Central memory CD8-positive, alpha-beta T cell (primary cell): Measurements from ENCODE around the gene ATP6AP2.
"Not testable (repeated sequence)": the region's sequence is repeated elsewhere in the genome, so short reads cannot be mapped to it uniquely, and the experiment has no call there.

ENCODE experiments used
- ATAC-seq: fragments of 150-1000 bp; cut with Tn5 transposase; replicated peaks from 2 replicates; pipeline ENCODE4 v1.10.0; 2022; ENCODE audit warnings: mild to moderate bottlenecking, moderate FRiP score, moderate number of reproducible peaks; ENCODE audit not compliant: poor library complexity, severe bottlenecking; ENCODE audit errors: extremely low read depth
- DNase-seq, 2 donors: peaks; one replicate each; pipeline ENCODE4 v3.0.0; 2021; ENCODE audit warnings: low spot score in 2 of 2
- H3K27ac Mint-ChIP-seq: one replicate; pipeline ENCODE4 v1.8.0; 2022; ENCODE audit warnings: low read depth, mild to moderate bottlenecking, moderate library complexity, mixed read lengths
- H3K27me3 Mint-ChIP-seq: one replicate; pipeline ENCODE4 v1.8.0; 2022; ENCODE audit warnings: mixed read lengths
- H3K36me3 Mint-ChIP-seq: one replicate; pipeline ENCODE4 v1.8.0; 2022; ENCODE audit warnings: mild to moderate bottlenecking, moderate library complexity, mixed read lengths; ENCODE audit not compliant: insufficient read depth
- H3K4me1 Mint-ChIP-seq: one replicate; pipeline ENCODE4 v1.8.0; 2022; ENCODE audit warnings: mixed read lengths
- H3K4me3 Mint-ChIP-seq: one replicate; pipeline ENCODE4 v1.8.0; 2022; ENCODE audit warnings: mild to moderate bottlenecking, moderate library complexity, mixed read lengths
- H3K9me3 Mint-ChIP-seq: one replicate; pipeline ENCODE4 v1.8.0; 2022; ENCODE audit warnings: mixed read lengths

ATP6AP2 gene

DNA sequence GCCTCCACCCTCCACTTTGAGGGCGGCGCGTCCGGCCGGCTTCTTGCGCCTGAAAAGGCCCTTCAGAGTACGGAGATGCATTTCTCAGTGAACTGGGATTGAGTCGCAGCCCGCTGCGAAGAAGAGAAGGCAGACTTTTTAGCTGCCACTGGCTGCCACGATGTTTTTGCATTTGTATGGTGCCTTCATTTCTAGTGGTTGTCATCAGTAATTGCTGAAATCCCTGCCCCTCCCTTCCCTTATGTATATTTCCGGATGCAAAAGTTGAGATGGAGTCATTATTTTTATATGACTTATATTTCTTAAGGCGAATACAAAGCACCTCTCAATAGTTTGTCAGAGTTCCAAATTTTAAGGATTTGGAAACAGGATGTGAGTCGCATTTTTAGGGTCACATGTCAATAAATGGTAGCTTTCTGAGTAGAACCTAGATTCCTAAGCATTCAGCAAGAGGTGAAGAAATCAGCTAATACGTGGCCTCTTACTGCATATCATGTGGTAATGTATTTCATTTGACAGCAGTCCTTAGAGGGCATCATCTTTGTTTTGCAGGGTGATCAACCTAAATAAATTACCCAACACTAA, 658 bp downstream of the ATP6AP2 start:
- Mint-ChIP-seq H3K4me1 (peaks cover 33% of the 10 kb centered on the region), H3K36me3 (peaks cover 6% of the 10 kb centered on the region), H3K4me3 (peak overlapping the region; percentile 92), H3K9me3 (no peaks in the 10 kb centered on the region), H3K27me3 (no peaks in the 10 kb centered on the region), H3K27ac (peak overlapping the region; percentile 86)
- peak; percentile 47 for ATAC-seq
- DNase-seq: peak in 1 of 2 donors; percentile 10

DNA sequence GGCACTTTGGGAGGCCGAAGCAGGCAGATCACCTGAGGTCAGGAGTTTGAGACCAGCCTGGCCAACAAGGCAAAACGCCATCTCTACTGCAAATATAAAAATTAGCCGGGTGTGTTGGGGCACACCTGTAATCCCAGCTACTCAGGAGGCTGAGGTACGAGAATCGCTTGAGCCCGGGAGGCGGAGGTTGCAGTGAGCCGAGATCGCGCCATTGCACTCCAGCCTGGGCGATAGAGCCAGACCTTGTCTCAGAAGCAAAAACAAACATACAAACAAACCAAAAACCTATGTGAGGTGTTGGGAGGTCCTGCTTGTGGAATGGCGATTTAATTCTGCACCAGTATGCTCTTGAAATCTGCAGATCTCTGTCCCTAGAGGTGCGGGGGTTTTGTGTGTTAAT, 1.4 kb downstream of the ATP6AP2 start:
- Mint-ChIP-seq H3K4me3 (peak overlapping the region; percentile 92), H3K4me1 (peaks cover 34% of the 10 kb centered on the region)
- not testable (repeated sequence) for ATAC-seq, H3K9me3 Mint-ChIP-seq, H3K27ac Mint-ChIP-seq, H3K27me3 Mint-ChIP-seq, H3K36me3 Mint-ChIP-seq, DNase-seq

DNA sequence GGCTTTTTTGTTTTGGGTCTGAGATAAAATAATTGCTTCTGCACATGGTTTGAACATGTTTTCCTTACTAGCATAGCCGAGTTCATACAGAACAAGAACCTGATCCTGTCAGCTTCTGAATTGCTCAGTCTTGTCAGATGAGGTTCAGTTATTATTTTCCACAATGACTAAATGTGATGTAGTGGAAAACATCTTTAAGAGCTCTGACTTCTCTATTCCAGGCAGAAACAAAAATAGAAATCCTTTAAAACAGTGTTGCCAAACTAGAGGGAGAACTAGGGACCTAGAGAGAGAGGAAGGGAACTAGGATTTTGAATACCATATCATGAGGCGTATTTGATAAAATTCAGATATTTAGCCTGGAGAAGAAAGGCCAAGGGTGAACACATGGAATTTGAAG, 2.0 kb downstream of the ATP6AP2 start:
- H3K4me1 Mint-ChIP-seq: peaks cover 34% of the 10 kb centered on the region
- H3K27me3 Mint-ChIP-seq: no peaks in the 10 kb centered on the region
- peak overlapping the region; percentile 50 for H3K27ac Mint-ChIP-seq
- no peaks in the 10 kb centered on the region for H3K9me3 Mint-ChIP-seq
- no peak for DNase-seq
- peaks cover 6% of the 10 kb centered on the region for H3K36me3 Mint-ChIP-seq
- no peak for ATAC-seq
- peak overlapping the region; percentile 16 for H3K4me3 Mint-ChIP-seq

DNA sequence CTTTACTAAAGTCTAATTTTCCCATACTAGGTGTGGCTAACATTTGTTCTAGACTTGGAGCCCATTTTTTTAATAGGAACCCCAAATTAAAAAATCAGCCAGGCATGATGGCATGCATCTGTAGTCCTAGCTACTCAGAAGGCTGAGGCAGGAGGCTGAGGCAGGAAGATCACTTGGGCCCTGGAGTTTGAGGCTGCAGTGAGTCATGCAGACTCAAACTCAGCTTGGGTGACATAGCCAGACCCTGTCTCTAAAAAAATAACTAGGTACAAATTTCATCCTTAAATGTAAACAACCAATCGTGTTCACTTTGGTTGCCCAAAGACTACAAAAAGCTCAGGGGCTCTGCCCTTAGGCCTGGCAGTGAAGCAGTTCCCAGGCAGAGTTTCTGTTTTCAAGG, 6.9 kb downstream of the ATP6AP2 start:
- H3K9me3 Mint-ChIP-seq, H3K27ac Mint-ChIP-seq, H3K27me3 Mint-ChIP-seq, ATAC-seq, H3K4me3 Mint-ChIP-seq, DNase-seq: not testable (repeated sequence)
- peaks cover 19% of the 10 kb centered on the region for H3K36me3 Mint-ChIP-seq
- H3K4me1 Mint-ChIP-seq: peaks cover 34% of the 10 kb centered on the region

DNA sequence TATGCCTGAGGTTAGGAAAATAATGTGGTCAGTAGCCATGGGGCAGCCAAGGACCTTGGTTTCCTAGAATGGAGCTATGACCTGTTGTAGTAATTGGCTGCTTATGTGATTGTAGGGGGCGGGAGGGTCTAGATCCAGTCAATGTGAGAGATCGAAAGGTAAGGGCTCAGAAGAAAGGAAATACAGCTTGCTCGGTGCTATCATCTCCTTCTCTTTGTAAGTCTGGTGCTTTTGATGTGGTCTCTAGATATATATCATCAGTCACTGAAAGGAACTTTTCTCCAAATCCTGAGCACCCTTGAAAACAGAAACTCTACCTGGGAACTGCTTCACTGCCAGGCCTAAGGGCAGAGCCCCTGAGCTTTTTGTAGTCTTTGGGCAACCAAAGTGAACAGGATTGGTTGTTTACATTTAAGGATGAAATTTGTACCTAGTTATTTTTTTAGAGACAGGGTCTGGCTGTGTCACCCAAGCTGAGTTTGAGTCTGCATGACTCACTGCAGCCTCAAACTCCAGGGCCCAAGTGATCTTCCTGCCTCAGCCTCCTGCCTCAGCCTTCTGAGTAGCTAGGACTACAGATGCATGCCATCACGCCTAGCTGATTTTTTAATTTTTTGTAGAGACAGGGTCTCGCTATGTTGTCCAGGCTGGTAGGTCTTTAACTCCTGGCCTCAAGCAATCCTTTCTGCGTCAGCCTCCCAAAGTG, 9.0 kb downstream of the ATP6AP2 start:
- not testable (repeated sequence) for ATAC-seq, DNase-seq

DNA sequence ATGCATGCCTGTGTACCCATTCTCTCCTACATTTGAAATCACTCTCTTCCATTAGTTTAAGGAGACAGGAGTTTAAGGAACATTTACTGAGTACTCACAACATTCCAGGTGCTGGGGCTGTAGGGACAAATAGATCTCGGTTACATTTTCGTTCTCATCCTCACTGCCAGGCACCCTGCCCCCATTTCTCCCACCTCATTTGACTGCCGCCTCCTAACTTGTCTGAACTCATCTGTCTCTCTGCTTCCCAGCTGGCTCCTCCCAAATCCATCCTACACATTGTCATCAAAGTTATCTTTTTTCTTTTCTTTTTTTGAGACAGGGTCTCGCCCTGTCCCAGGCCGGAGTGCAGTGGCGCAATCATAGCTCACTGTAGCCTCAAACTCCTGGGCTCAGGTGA, 22.7 kb downstream of the ATP6AP2 start:
- no peak overlapping the region for H3K4me3 Mint-ChIP-seq
- H3K36me3 Mint-ChIP-seq: peaks cover 33% of the 10 kb centered on the region
- peak overlapping the region; percentile 70 for H3K27ac Mint-ChIP-seq
- ATAC-seq (no peak), DNase-seq (no peak)
- no peaks in the 10 kb centered on the region for H3K9me3 Mint-ChIP-seq
- no peaks in the 10 kb centered on the region for H3K4me1 Mint-ChIP-seq
- H3K27me3 Mint-ChIP-seq: no peaks in the 10 kb centered on the region

More for the DNA sequence above, 9.0 kb downstream of the ATP6AP2 start:
- Mint-ChIP-seq H3K36me3 (peaks cover 30% of the 10 kb centered on the region), H3K4me1 (peaks cover 20% of the 10 kb centered on the region)
- not testable (repeated sequence) for H3K27me3 Mint-ChIP-seq, H3K4me3 Mint-ChIP-seq, H3K9me3 Mint-ChIP-seq, H3K27ac Mint-ChIP-seq

DNA sequence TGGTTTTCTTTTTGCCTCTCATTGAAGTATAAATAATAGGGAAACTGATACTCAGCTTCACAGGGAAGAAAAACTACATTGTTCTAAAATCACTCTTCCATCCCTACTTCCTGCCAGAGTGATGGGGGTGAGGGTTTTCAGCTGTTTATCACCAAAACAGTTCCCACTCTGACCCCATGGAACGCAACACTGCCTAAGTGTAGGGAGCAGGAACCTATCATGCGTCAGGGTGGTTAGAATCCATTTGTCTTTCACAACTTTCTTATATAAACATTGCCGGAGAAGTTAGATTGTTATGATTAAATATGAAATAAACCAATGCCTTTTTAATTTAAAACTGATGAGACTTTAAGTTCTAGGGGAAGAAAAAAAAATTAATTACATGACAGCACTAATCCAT, 26.6 kb downstream of the ATP6AP2 start:
- no peak overlapping the region for H3K27ac Mint-ChIP-seq
- H3K27me3 Mint-ChIP-seq: no peaks in the 10 kb centered on the region
- no peak overlapping the region for H3K4me3 Mint-ChIP-seq
- H3K4me1 Mint-ChIP-seq: no peaks in the 10 kb centered on the region
- H3K36me3 Mint-ChIP-seq: peaks cover 20% of the 10 kb centered on the region
- no peaks in the 10 kb centered on the region for H3K9me3 Mint-ChIP-seq
- DNase-seq: no peak
- no peak for ATAC-seq

DNA sequence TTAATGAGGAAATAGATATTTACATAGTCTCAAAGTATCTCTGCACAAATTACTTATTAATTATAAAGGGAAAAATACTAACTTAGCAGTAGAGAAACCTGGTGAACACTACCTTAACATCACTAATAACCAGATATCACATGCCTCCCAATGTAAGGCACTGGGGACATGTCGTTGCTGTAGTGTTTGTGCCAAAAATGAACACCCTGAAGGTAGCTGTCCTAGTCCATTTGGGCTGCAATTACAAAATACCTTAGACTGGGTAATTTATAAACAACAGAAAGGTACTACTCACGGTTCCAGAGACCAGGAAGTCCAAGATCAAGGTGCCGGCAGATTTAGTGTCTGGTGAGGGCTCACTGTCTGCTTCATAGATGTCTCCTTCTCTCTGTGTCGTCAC, 31.7 kb downstream of the ATP6AP2 start:
- Mint-ChIP-seq H3K27ac (no peak overlapping the region), H3K4me3 (no peak overlapping the region), H3K9me3 (no peaks in the 10 kb centered on the region), H3K36me3 (peaks cover 2% of the 10 kb centered on the region), H3K27me3 (no peaks in the 10 kb centered on the region), H3K4me1 (no peaks in the 10 kb centered on the region)
- no peak for DNase-seq
- ATAC-seq: no peak

DNA sequence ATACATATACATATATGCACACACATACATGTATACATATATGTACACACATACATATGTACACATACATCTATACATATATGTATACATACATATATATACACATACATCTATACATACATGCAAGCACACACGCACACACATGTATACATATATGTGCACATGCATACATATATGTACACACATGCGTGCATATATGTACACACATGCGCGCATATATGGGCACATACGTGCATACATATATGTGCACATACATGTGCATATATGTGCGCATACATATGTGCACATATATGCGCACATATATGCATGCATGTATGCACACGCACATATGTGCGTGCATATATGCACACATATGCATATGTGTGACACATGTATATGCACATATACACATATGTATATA, 35.2 kb downstream of the ATP6AP2 start:
- Mint-ChIP-seq H3K36me3 (no peaks in the 10 kb centered on the region), H3K27me3 (no peaks in the 10 kb centered on the region), H3K9me3 (no peaks in the 10 kb centered on the region), H3K27ac (no peak overlapping the region), H3K4me1 (no peaks in the 10 kb centered on the region), H3K4me3 (no peak overlapping the region)
- ATAC-seq: no peak
- no peak for DNase-seq

DNA sequence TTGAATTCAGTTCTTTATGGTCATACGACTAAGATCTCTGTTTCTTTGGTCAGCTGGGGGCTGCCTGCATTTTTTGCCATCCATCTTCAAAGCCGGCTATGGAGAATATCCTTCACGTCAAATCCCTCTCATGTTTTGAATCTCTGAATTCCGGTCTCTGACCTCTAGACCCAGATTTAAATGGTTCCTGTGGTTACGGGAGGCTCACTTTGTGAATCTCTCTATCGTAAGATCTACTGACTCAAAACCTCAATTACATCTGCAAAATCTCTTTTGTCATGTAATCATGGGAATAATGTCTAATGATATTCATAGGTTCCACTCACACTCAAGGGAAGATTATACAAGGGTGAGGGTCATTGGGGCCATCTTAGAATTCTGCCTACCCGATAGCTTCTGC, 36.8 kb downstream of the ATP6AP2 start:
- Mint-ChIP-seq H3K4me3 (no peak overlapping the region), H3K36me3 (no peaks in the 10 kb centered on the region), H3K27ac (no peak overlapping the region), H3K27me3 (no peaks in the 10 kb centered on the region), H3K4me1 (no peaks in the 10 kb centered on the region), H3K9me3 (no peaks in the 10 kb centered on the region)
- DNase-seq (no peak), ATAC-seq (no peak)

DNA sequence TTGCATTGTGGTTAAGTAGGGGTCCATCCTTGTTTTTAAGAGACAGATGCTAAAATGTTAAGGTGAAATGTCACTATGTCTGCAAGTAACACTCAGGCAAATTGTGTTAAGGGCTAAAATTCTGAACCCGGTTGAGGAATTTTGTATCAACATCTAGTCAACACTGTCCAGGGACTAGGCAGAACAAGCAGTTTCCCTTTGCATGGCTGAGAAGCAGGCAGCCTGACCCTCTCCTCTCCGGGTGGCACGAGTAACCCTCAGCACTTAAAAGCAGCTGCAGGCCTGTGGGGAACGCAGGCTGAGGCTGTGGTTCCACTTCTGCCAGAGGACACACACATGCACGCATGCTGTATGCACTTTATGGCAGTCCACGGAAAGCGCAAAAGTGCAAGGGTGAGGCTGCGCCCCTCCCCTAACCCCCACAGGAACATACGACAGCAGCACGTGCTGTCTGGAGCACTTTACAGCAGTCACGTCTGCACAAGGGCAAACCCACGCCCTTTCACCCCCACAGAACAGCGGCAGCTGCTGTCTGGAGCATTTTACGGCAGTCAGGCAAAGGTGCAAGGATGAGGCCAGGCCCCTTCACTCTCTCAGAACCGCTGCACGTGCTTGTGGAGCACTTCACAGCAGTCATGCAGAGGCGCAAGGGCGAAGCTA, 41.8 kb downstream of the ATP6AP2 start:
- Mint-ChIP-seq H3K4me1 (no peaks in the 10 kb centered on the region), H3K27me3 (no peaks in the 10 kb centered on the region), H3K27ac (no peak overlapping the region), H3K36me3 (peaks cover 7% of the 10 kb centered on the region), H3K4me3 (no peak overlapping the region), H3K9me3 (no peaks in the 10 kb centered on the region)
- no peak for DNase-seq
- no peak for ATAC-seq

DNA sequence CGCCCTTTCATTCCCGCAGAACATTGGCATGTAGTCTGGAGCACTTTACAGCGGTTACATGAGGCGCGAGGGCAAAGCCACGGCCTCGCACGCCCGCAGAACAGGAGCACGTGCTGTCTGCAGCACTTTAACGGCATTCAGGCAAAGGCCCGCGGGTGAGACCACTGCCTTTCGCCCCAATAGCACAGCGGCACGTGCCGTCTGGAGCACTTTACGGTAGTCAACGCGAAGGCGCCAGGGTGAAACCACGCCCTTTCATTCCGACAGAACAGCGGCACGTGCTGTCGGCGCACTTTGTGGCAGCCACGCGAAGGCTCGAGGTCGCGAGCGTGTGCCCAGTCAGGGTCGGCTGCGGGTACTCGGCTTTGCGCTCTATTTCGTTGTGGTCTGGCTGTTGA, 42.4 kb downstream of the ATP6AP2 start, which contains the start of gene MPC1L:
Gene MPC1L (plus strand): TSS at position 290 of the 398 bp plus-strand sequence. CDS start 138 bp downstream, outside the sequence.
- no peak for DNase-seq

DNA sequence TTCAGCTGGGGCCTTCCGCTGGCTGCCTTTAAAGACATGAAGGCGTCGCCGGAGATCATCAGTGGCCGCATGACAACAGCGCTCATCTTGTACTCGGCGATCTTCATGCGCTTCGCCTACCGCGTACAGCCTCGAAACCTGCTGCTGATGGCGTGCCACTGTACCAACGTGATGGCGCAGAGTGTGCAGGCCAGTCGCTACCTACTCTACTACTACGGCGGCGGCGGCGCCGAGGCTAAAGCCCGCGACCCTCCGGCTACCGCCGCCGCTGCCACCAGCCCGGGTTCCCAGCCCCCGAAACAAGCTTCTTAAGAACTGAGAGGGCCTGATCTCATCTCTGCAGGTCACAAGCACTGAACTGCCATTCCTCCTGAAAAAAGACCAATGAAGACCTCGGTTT, 42.9 kb downstream of the ATP6AP2 start:
- no peak for DNase-seq
- H3K27ac Mint-ChIP-seq: no peak overlapping the region
- no peaks in the 10 kb centered on the region for H3K9me3 Mint-ChIP-seq
- H3K36me3 Mint-ChIP-seq: peaks cover 18% of the 10 kb centered on the region
- H3K4me1 Mint-ChIP-seq: no peaks in the 10 kb centered on the region
- H3K27me3 Mint-ChIP-seq: no peaks in the 10 kb centered on the region
- no peak for ATAC-seq
- H3K4me3 Mint-ChIP-seq: no peak overlapping the region

More for the DNA sequence above, 42.4 kb downstream of the ATP6AP2 start, which contains the start of gene MPC1L:
- Mint-ChIP-seq H3K36me3 (peaks cover 13% of the 10 kb centered on the region), H3K27ac (no peak within 1 kb of the TSS), H3K4me3 (no peak within 1 kb of the TSS), H3K9me3 (no peaks in the 10 kb centered on the region), H3K4me1 (no peaks in the 10 kb centered on the region), H3K27me3 (no peaks in the 10 kb centered on the region)
- no peak for ATAC-seq
